ENCODE data around the gene SARNP. TPM values are rescaled to one million over a fixed set of nuclear protein-coding genes. Genes with fewer than 3 reads are reported as not detected.

Gene SARNP
- total and polyA plus RNA-seq, 9 of the 15 experiments (the other 6 are each of a cell fraction or from before 2014, with no cell fraction given), result 70.1 to 400 (median 198) TPM

DNA sequence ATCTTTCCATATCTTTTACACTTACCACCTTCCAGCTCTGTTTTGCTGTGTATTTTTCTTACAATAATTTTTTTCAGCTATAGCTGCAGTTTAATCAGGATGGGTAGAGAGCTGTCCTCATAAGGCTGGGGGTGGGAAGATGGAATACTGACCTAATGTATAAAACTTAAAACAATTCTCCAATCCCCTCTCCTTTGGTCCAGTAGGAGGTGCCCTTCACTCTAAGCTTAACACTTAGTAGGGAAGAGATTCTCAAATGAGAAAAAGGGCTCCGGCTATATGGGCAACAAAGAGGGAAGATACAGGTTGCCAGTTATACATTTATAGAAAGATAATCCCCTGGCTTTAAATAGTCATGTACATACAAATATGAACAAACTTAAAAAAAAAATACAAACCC is 3.2 kb upstream of the SARNP start (continued):
- no peak for TF ChIP-seq ZNF766 (CRISPR knock-in tag; conservative IDR thresholded peaks at IDR 0.05)
- TF ChIP-seq ZKSCAN1 (IDR thresholded peaks at IDR 0.05; ENCODE audit: low read depth, low read length), result peak; percentile 83
- TF ChIP-seq ERF (CRISPR knock-in tag; IDR thresholded peaks at IDR 0.05), result no peak
- TF ChIP-seq, protein P1, sequence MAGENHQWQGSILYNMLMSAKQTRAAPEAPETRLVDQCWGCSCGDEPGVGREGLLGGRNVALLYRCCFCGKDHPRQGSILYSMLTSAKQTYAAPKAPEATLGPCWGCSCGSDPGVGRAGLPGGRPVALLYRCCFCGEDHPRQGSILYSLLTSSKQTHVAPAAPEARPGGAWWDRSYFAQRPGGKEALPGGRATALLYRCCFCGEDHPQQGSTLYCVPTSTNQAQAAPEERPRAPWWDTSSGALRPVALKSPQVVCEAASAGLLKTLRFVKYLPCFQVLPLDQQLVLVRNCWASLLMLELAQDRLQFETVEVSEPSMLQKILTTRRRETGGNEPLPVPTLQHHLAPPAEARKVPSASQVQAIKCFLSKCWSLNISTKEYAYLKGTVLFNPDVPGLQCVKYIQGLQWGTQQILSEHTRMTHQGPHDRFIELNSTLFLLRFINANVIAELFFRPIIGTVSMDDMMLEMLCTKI (IDR thresholded peaks at IDR 0.05; ENCODE audit: partially characterized antibody), result no peak
- TF ChIP-seq TCF3 (CRISPR knock-in tag; IDR thresholded peaks at IDR 0.05), result no peak
- no peak for TF ChIP-seq NFIC (IDR thresholded peaks at IDR 0.05)
- no peak for TF ChIP-seq L3MBTL2 (IDR thresholded peaks at IDR 0.05)
- 0 out of 2 replicates have a peak, but pooled peaks have one; percentile 35 for TF ChIP-seq ZNF764 (CRISPR knock-in tag; IDR thresholded peaks at IDR 0.05; ENCODE audit: low read depth)
- no peak for TF ChIP-seq CREB5 (CRISPR knock-in tag; IDR thresholded peaks at IDR 0.05)
- no peak for TF ChIP-seq CSDE1 (IDR thresholded peaks at IDR 0.05)
- no peak for TF ChIP-seq DMBX1 (CRISPR knock-in tag; IDR thresholded peaks at IDR 0.05; ENCODE audit: borderline replicate concordance)
- TF ChIP-seq ZNF589 (CRISPR knock-in tag; IDR thresholded peaks at IDR 0.05; ENCODE audit: low read depth), result no peak
- no peak for TF ChIP-seq ZNF224 (CRISPR knock-in tag; IDR thresholded peaks at IDR 0.05)
- TF ChIP-seq NFRKB (IDR thresholded peaks at IDR 0.05; ENCODE audit: low read depth), result no peak
- no peak for TF ChIP-seq DACH1 (IDR thresholded peaks at IDR 0.05; ENCODE audit: partially characterized antibody)
- TF ChIP-seq PML (IDR thresholded peaks at IDR 0.05; ENCODE audit: low read length), result no peak
- TF ChIP-seq, protein P2, sequence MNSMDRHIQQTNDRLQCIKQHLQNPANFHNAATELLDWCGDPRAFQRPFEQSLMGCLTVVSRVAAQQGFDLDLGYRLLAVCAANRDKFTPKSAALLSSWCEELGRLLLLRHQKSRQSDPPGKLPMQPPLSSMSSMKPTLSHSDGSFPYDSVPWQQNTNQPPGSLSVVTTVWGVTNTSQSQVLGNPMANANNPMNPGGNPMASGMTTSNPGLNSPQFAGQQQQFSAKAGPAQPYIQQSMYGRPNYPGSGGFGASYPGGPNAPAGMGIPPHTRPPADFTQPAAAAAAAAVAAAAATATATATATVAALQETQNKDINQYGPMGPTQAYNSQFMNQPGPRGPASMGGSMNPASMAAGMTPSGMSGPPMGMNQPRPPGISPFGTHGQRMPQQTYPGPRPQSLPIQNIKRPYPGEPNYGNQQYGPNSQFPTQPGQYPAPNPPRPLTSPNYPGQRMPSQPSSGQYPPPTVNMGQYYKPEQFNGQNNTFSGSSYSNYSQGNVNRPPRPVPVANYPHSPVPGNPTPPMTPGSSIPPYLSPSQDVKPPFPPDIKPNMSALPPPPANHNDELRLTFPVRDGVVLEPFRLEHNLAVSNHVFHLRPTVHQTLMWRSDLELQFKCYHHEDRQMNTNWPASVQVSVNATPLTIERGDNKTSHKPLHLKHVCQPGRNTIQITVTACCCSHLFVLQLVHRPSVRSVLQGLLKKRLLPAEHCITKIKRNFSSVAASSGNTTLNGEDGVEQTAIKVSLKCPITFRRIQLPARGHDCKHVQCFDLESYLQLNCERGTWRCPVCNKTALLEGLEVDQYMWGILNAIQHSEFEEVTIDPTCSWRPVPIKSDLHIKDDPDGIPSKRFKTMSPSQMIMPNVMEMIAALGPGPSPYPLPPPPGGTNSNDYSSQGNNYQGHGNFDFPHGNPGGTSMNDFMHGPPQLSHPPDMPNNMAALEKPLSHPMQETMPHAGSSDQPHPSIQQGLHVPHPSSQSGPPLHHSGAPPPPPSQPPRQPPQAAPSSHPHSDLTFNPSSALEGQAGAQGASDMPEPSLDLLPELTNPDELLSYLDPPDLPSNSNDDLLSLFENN (IDR thresholded peaks at IDR 0.05; ENCODE audit: low read depth in 2 of 2, low read length in 2 of 2), result no peak
- TF ChIP-seq, protein P3, sequence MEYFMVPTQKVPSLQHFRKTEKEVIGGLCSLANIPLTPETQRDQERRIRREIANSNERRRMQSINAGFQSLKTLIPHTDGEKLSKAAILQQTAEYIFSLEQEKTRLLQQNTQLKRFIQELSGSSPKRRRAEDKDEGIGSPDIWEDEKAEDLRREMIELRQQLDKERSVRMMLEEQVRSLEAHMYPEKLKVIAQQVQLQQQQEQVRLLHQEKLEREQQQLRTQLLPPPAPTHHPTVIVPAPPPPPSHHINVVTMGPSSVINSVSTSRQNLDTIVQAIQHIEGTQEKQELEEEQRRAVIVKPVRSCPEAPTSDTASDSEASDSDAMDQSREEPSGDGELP (CRISPR knock-in tag; IDR thresholded peaks at IDR 0.05; ENCODE audit: borderline replicate concordance), result no peak
- no peak for TF ChIP-seq SMARCE1 (IDR thresholded peaks at IDR 0.05)

Data from K562 (cell line).